GM21360 (cell line): ENCODE measurements around the gene RBKS.
"Not testable (repeated sequence)": the region's sequence is repeated elsewhere in the genome, so short reads cannot be mapped to it uniquely, and the experiment has no call there.

Experiments used
- ATAC-seq: cut with Tn5 transposase; IDR thresholded peaks from one replicate; pipeline ENCODE4 v1.9.1; 2021; ENCODE audit warnings: mild to moderate bottlenecking, moderate library complexity; ENCODE audit not compliant: unreplicated experiment

The RBKS gene

DNA sequence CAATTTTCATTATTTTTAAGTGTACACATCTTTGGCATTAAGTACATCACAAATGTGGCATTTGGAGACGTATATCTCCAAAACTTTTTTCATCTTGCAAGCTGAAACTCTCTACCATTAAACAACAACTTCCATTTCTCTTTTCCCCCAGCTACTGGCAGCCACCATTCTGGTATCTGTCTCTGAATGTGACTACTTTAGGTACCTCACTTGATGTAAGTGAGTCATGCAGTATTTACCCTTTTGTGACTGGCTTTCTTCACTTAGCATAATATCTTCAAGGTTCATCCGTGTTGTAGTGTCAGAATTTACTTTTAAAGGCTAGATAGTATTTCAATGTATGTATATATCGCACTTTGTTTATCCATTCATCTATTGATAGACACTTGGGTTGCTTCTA lies 17.4 kb upstream of the RBKS start:
- ATAC-seq: no peak

DNA sequence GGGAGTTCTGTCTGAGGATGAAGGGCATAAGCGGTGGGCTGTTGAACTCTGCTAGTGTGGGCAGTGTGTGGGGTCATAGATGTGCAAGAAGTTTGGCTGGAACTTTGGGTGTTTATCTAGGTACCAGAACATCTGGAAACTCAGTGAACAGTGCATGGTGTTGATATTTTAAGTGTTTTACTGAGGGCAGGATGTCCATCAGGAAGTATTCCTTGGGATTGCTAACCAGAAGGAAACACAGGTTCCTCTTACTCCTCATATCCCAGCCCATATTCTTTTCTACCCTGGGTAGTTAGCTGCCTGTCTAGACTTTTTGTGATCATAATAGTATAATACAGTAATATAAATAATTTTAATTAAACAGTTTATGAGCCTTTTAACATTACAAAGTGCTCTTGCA lies 15.9 kb upstream of the RBKS start:
- no peak for ATAC-seq

GRCh38 chr2:27904405-27904665 lies 14.1 kb upstream of the RBKS start:
- ATAC-seq: no peak

- no peak for ATAC-seq
Measured at GRCh38 chr2:27903649-27904404, 13.6 kb upstream of the RBKS start.

DNA sequence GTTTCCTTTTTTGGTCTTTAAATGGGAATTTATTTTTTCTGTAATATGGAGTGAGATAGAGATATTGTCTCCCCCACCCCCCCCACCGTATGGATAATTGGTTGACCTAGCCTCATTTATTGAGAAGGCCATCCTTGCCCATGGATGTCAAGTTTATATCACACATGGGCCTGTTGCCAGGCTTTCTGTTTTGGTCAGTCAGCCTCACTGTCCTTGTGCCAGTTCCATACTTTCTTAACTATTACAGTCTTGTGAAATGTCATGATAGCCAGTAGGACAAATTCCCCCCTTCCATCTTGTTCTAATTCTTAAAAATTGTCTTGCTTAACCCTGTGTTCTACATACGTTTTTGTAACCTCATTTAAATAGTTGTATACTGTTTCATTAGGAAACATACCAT lies 12.8 kb upstream of the RBKS start:
- no peak for ATAC-seq

DNA sequence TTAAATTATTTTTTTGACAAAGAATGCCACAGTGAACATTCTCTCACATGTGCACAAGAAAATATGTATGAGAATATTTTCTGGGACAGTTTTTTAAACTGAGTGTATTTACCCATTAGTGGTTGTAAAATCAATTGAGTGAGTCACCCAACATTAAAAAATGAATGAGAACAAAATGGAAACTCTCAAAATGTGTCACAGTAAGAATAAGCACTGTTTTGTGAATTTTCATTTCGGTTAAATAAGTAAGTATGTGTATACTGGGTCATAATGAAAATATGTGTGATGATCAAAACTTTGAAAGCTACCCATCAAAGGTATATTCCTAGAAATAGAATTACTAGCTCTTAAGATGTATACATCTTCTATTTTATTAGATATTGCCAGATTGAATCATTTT lies 11.9 kb upstream of the RBKS start:
- ATAC-seq: no peak

DNA sequence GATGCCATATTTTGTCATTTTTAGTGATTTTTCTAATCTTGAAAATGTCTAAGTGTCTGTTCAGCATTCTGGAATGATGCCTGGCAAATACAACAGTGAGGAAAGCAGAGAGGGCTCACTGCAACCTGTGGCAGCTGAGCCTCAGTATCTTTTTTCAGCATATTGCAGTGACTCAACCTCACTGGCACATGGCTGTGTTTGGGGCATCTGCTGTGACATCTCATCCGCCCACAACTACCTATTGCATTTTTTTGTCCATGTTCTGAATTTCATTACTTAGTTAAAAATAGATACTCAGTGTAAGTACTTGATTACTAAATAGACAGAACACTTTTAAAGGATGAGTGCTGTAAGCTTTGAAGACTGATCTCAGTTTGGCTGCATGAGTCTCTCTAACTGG lies 11.0 kb upstream of the RBKS start:
- no peak for ATAC-seq

DNA sequence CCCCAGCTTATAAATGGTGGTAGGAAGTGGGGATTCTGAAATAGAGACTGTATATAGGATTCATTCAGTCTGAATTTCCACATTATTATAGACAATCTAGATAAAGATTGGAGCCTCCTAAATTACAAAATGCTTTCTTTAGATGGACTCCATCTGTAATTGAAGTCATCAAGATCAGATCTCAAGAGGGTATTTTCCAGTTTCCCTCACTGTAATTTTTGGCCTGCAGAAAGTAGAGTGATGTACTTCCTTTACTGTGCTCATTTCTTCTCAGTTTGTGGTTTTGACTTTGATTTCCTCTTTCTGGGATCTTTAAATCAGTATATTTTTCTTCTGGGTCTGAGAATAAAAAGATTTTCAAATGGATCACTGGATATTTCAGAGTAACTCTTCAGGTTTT lies 7.5 kb upstream of the RBKS start:
- ATAC-seq: no peak

- no peak for ATAC-seq
Measured at GRCh38 chr2:27893006-27893405, 2.8 kb upstream of the RBKS start.

- ATAC-seq: no peak
Measured at GRCh38 chr2:27891673-27892105, 1.5 kb upstream of the RBKS start.

DNA sequence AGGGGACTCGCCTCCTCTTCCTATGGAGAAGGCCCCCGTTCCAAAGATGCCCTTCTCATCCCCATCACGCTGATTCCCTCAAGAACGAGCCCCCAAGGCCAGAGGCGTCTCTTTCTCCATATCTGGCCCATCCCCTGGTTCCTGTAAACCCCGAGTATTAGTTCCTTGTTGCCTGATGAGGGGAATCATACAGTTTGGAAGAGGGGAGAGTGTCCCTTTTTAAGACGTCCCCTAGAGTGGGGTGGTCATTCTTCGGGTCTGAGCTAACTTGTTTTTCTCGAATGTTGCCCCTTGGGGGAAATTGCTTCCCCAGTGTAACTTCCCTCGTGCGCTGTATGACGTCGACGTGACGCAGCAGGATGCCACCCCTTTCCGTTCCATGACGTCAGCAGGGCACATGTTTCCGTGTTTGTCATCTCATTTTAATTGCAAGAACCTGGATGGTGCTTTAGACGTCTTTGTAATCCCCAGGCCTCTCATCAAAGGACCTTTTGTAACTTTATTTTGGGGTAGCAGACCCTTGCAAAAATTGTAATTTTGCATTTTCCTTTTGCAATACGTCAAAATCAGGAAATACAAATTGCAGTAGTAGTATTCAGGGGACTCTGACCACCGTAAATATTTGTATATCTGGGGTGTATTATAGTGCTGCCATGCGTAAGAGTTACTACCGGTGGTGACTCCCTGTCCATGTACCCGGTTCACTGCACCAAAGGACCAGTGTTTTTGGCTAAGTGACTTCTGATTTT lies 911 bp upstream of the RBKS start:
- ATAC-seq: peak; percentile 22

- ATAC-seq: no peak
Measured at GRCh38 chr2:27889774-27890145, 427 bp downstream of the RBKS start.

GRCh38 chr2:27888790-27889189 lies 1.4 kb downstream of the RBKS start:
- ATAC-seq: no peak

- no peak for ATAC-seq
Measured at GRCh38 chr2:27887830-27888229, 2.4 kb downstream of the RBKS start.

DNA sequence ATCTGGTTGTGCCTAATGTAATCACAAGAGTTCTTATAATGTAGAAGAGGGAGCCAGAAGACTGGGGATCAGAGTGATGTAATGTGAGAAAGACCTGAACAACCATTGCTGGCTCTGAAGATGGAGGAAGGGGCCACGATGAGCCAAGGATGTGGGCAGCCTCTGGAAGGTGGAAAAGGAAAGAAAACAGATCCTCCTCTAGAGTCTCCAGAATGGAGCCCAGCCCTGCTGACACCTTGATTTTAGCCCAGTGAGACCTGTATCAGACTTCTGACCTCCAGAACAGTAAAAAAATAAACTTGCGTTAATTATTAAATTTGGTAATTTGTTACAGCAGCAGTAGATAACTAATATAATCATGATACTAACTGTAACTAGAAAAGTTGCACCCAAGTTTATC lies 3.1 kb downstream of the RBKS start:
- no peak for ATAC-seq

GRCh38 chr2:27886322-27886721 lies 3.9 kb downstream of the RBKS start:
- ATAC-seq: no peak

GRCh38 chr2:27885661-27886060 lies 4.5 kb downstream of the RBKS start:
- ATAC-seq: no peak

DNA sequence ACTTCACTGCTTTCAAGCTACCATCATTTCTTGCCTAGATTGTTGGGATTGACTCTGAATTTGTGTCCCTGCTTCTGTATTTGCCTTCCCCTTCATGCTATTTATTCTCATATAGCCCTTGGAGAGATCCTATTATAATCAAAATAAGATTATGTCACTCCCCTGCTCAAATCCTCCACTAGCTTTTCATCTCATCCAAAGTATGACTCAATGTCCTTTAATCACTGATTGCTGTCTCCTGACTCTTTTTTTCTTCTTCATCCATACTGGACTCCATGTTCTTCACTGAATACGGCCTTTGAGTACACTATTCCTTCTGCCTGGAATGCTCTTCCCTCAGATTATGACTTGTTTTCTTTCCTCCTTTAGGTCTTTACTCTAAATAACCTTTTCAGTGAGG lies 5.0 kb downstream of the RBKS start:
- no peak for ATAC-seq

- ATAC-seq: no peak
Measured at GRCh38 chr2:27884601-27885000, 5.6 kb downstream of the RBKS start.

- ATAC-seq: not testable (repeated sequence)
Measured at GRCh38 chr2:27882584-27882922, 7.6 kb downstream of the RBKS start.

DNA sequence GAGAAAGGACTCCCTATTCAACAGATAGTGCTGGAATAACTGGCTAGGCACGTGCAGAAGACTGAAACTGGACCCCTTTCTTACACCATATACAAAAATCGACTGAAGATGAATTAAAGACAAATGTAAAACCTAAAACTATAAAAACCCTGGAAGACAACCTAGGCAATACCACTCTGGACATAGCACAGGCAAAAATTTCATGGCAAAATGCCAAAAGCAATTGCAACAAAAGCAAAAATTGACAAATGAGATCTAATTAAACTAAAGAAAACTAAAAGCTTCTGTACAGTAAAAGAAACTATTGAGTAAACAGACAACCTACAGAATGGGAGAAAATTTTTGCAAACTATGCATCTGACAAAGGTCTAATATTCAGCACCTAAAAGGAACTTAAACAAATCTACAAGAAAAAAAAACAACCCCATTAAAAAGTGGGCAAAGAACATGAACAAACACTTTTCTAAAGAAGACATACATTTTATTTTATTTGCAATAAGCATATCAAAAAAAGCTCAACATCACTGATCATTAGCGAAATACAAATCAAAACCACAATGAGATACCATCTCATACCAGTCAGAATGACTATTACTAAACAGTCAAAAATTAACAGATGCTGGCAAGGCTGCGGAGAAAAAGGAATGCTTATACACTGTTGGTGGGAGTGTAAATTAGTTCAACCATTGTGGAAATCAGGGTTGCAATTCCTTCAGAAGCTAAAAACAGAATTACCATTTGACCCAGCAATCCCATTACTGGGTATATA lies 8.2 kb downstream of the RBKS start:
- ATAC-seq: not testable (repeated sequence)

DNA sequence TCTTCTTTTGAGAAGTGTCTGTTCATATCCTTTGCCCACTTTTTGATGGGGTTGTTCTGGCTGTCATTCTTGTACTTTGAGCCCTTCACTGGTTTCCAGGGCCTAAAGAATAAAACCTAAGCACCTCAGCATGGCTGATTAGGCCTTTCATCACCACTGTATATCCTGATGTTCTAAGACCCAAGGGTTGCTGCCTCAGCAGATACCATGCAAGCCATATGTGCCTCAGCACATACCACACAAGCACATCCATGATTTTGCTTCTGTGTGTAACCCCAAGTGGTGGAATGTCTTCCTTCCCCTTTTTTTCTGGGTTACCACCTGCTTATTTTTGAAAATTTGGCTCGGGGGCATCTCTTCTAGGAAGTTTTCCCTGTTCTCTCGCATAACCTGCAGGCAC lies 11.4 kb downstream of the RBKS start:
- no peak for ATAC-seq
